Astrocyte (in vitro differentiated cells and primary cell): ENCODE data around the gene CDC25B. TPM values are rescaled to one million over a fixed set of nuclear protein-coding genes. Genes with fewer than 3 reads are reported as not detected.

ENCODE experiments used
- DNase-seq: peaks from one replicate; pipeline ENCODE4 v3.0.0-alpha.2; 2010; ENCODE audit warnings: low read depth
- FAIRE-seq: peaks from 2 replicates; lab custom pipeline; 2011; peaks lifted over from hg19 to GRCh38; lab: Jason Lieb, UNC
- H2AFZ ChIP-seq: 2 replicates; pipeline ENCODE4 v1.6.0; 2012; ENCODE audit warnings: low read depth, low read length, inconsistent platforms
- H3K27ac ChIP-seq: 2 replicates; pipeline ENCODE4 v1.5.1; 2011; ENCODE audit warnings: low read depth, low read length, inconsistent platforms
- H3K27me3 ChIP-seq: 2 replicates; pipeline ENCODE4 v1.6.0; 2011; ENCODE audit warnings: low read length, inconsistent platforms; ENCODE audit not compliant: insufficient read depth
- H3K36me3 ChIP-seq: 2 replicates; pipeline ENCODE4 v1.5.1; 2011; ENCODE audit warnings: low read length, inconsistent platforms; ENCODE audit not compliant: insufficient read depth
- H3K4me1 ChIP-seq: 2 replicates; pipeline ENCODE4 v1.5.1; 2011; ENCODE audit warnings: low read length, inconsistent platforms; ENCODE audit not compliant: insufficient read depth
- H3K4me2 ChIP-seq: 2 replicates; pipeline ENCODE4 v1.6.0; 2012; ENCODE audit warnings: low read length, inconsistent platforms
- H3K4me3 ChIP-seq: 2 replicates; pipeline ENCODE4 v1.5.1; 2011; ENCODE audit warnings: low read depth, mild to moderate bottlenecking, low read length, inconsistent platforms; ENCODE audit not compliant: insufficient read depth
- H3K79me2 ChIP-seq: 2 replicates; pipeline ENCODE4 v1.6.0; 2012; ENCODE audit warnings: mild to moderate bottlenecking, low read length, inconsistent platforms; ENCODE audit not compliant: insufficient read depth
- H3K9ac ChIP-seq: 2 replicates; pipeline ENCODE4 v1.6.0; 2012; ENCODE audit warnings: mild to moderate bottlenecking, low read length, inconsistent platforms
- H3K9me3 ChIP-seq: 2 replicates; pipeline ENCODE4 v1.5.1; 2012; ENCODE audit warnings: low read depth, mild to moderate bottlenecking, low read length, inconsistent platforms; ENCODE audit not compliant: insufficient read depth
- H4K20me1 ChIP-seq: 2 replicates; pipeline ENCODE4 v1.6.0; 2012; ENCODE audit warnings: low read length, inconsistent platforms; ENCODE audit not compliant: insufficient read depth
- H3K27ac Mint-ChIP-seq: one replicate; pipeline ENCODE4 v1.8.0; 2021; ENCODE audit warnings: mild to moderate bottlenecking, mixed read lengths; ENCODE audit not compliant: unreplicated experiment
- H3K27me3 Mint-ChIP-seq: one replicate; pipeline ENCODE4 v1.8.0; 2021; ENCODE audit warnings: low read depth, mixed read lengths; ENCODE audit not compliant: unreplicated experiment
- H3K36me3 Mint-ChIP-seq: one replicate; pipeline ENCODE4 v1.8.0; 2021; ENCODE audit warnings: low read depth, mixed read lengths; ENCODE audit not compliant: unreplicated experiment
- H3K4me1 Mint-ChIP-seq: one replicate; pipeline ENCODE4 v1.8.0; 2021; ENCODE audit warnings: low read depth, mixed read lengths; ENCODE audit not compliant: unreplicated experiment
- H3K4me3 Mint-ChIP-seq: one replicate; pipeline ENCODE4 v1.8.0; 2021; ENCODE audit warnings: mild to moderate bottlenecking, moderate library complexity, mixed read lengths; ENCODE audit not compliant: unreplicated experiment
- H3K9me3 Mint-ChIP-seq: one replicate; pipeline ENCODE4 v1.8.0; 2021; ENCODE audit warnings: mild to moderate bottlenecking, mixed read lengths; ENCODE audit not compliant: unreplicated experiment
- CTCF ChIP-seq: IDR thresholded peaks from 2 replicates; pipeline ENCODE4 v1.5.1; 2011; ENCODE audit warnings: low read depth, mild to moderate bottlenecking, inconsistent platforms, low read length, moderate library complexity; ENCODE audit not compliant: insufficient read depth
- EZH2 ChIP-seq: IDR thresholded peaks from 2 replicates; pipeline ENCODE4 v1.6.1; 2012; ENCODE audit warnings: mild to moderate bottlenecking, low read length, inconsistent platforms; ENCODE audit not compliant: insufficient read depth
- total RNA-seq: library from RNA; stranded (reverse); gene quantifications from 2 replicates; pipeline ENCODE4 v1.2.1, GENCODE V29; 2021

The CDC25B gene
- total RNA-seq, 1 donor from 2014 or later = 8.5 TPM

DNA sequence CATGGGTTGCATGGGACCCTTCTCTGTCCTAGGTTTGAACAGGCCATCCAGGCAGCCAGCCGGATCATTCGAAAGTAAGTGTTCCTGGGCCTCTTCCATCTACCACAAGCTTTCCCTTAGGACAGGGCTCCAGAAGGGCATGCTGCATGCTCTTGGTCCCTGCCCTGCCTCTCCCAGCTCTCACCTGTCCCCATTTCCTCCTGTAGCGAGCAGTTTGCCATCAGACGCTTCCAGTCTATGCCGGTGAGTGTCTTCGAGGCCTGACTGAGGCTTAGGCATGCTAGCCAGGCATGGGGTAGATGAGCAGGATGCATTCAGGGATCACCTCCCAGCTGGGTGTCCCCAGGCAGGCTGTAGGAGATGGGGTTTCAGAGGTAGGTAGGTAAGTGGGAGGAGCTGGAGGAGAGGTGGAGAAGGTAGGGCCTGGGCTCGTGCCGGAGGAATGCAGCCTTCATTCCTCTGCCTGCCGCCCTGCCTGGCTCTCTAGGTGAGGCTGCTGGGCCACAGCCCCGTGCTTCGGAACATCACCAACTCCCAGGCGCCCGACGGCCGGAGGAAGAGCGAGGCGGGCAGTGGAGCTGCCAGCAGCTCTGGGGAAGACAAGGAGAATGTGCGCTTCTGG lies 4.3 kb downstream of the CDC25B start:
- Mint-ChIP-seq H3K36me3 (peaks cover 23% of the 10 kb centered on the region), H3K4me3 (no peak overlapping the region), H3K9me3 (no peaks in the 10 kb centered on the region), H3K4me1 (peaks cover 11% of the 10 kb centered on the region), H3K27ac (no peak overlapping the region), H3K27me3 (no peaks in the 10 kb centered on the region)
- TF ChIP-seq EZH2 (no peak), CTCF (no peak)
- Histone ChIP-seq H3K4me3 (no peak overlapping the region), H3K27me3 (no peaks in the 10 kb centered on the region), H4K20me1 (peaks cover 6% of the 10 kb centered on the region), H3K79me2 (peaks cover 34% of the 10 kb centered on the region), H3K9me3 (no peaks in the 10 kb centered on the region), H3K27ac (no peak overlapping the region), H3K9ac (no peak overlapping the region), H2AFZ (no peak overlapping the region), H3K4me2 (no peak overlapping the region), H3K36me3 (peaks cover 17% of the 10 kb centered on the region), H3K4me1 (peaks cover 34% of the 10 kb centered on the region)
- FAIRE-seq (no peak), DNase-seq (no peak)

DNA sequence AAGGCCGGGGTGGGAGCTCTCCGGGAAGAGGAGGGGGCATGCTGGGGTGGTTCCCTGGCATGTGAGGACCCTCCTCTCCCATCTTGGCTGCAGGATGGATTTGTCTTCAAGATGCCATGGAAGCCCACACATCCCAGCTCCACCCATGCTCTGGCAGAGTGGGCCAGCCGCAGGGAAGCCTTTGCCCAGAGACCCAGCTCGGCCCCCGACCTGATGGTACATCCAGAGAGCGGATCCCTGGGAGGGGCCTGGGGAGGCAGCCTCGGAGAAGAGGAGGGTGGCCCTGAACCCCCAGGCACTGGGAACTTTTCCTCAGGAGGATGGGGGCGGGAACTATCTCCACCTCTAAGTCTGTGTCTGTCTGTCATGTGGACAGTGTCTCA lies 4.8 kb downstream of the CDC25B start:
- DNase-seq (no peak), FAIRE-seq (no peak)
- TF ChIP-seq CTCF (no peak), EZH2 (no peak)
- Histone ChIP-seq H3K4me1 (peaks cover 39% of the 10 kb centered on the region), H3K4me2 (no peak overlapping the region), H3K9ac (no peak overlapping the region), H3K27me3 (no peaks in the 10 kb centered on the region), H4K20me1 (peaks cover 6% of the 10 kb centered on the region), H3K9me3 (no peaks in the 10 kb centered on the region), H3K79me2 (peaks cover 34% of the 10 kb centered on the region), H3K4me3 (no peak overlapping the region), H2AFZ (no peak overlapping the region), H3K36me3 (peaks cover 17% of the 10 kb centered on the region), H3K27ac (no peak overlapping the region)
- no peaks in the 10 kb centered on the region for H3K9me3 Mint-ChIP-seq
- no peak overlapping the region for H3K4me3 Mint-ChIP-seq
- no peak overlapping the region for H3K27ac Mint-ChIP-seq
- no peaks in the 10 kb centered on the region for H3K27me3 Mint-ChIP-seq
- peaks cover 16% of the 10 kb centered on the region for H3K4me1 Mint-ChIP-seq
- H3K36me3 Mint-ChIP-seq = peaks cover 23% of the 10 kb centered on the region

- no peak overlapping the region for H3K9ac ChIP-seq
- H3K4me1 Mint-ChIP-seq = peaks cover 16% of the 10 kb centered on the region
- H3K9me3 Mint-ChIP-seq = no peaks in the 10 kb centered on the region
- FAIRE-seq (no peak), DNase-seq (no peak)
- H4K20me1 ChIP-seq = peaks cover 6% of the 10 kb centered on the region
- no peak overlapping the region for H3K27ac ChIP-seq
- H3K27ac Mint-ChIP-seq = no peak overlapping the region
- no peaks in the 10 kb centered on the region for H3K9me3 ChIP-seq
- TF ChIP-seq EZH2 (no peak), CTCF (no peak)
- no peak overlapping the region for H3K4me3 ChIP-seq
- H3K4me2 ChIP-seq = no peak overlapping the region
- peaks cover 34% of the 10 kb centered on the region for H3K79me2 ChIP-seq
- H2AFZ ChIP-seq = no peak overlapping the region
- peaks cover 44% of the 10 kb centered on the region for H3K4me1 ChIP-seq
- no peaks in the 10 kb centered on the region for H3K27me3 ChIP-seq
- H3K36me3 Mint-ChIP-seq = peaks cover 23% of the 10 kb centered on the region
- H3K4me3 Mint-ChIP-seq = no peak overlapping the region
- H3K27me3 Mint-ChIP-seq = no peaks in the 10 kb centered on the region
- H3K36me3 ChIP-seq = peaks cover 17% of the 10 kb centered on the region
These were observed 5.2 kb downstream of the CDC25B start for GRCh38 chr20:3801299-3801698.
